ENCODE measurements around the gene ZNF407. TPM values are rescaled to one million over a fixed set of nuclear protein-coding genes. Genes with fewer than 3 reads are reported as not detected.

ZNF407 gene
- total RNA-seq, 1 donor from 2014 or later = 8.7 TPM

- TF ChIP-seq, protein P1, sequence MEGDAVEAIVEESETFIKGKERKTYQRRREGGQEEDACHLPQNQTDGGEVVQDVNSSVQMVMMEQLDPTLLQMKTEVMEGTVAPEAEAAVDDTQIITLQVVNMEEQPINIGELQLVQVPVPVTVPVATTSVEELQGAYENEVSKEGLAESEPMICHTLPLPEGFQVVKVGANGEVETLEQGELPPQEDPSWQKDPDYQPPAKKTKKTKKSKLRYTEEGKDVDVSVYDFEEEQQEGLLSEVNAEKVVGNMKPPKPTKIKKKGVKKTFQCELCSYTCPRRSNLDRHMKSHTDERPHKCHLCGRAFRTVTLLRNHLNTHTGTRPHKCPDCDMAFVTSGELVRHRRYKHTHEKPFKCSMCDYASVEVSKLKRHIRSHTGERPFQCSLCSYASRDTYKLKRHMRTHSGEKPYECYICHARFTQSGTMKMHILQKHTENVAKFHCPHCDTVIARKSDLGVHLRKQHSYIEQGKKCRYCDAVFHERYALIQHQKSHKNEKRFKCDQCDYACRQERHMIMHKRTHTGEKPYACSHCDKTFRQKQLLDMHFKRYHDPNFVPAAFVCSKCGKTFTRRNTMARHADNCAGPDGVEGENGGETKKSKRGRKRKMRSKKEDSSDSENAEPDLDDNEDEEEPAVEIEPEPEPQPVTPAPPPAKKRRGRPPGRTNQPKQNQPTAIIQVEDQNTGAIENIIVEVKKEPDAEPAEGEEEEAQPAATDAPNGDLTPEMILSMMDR (IDR thresholded peaks at IDR 0.05) = no peak
- intact Hi-C loops (cut with DNase I) = no loop called here
These were observed 142.3 kb downstream of the ZNF407 start for GRCh38 chr18:74739926-74740325.

GRCh38 chr18:74742573-74743243 is 145.0 kb downstream of the ZNF407 start:
- TF ChIP-seq, protein P1 (IDR thresholded peaks at IDR 0.05) = no peak
- Histone ChIP-seq H3K36me3 (no peaks in the 10 kb centered on the region), H3K4me1 (no peaks in the 10 kb centered on the region), H3K9me3 (no peaks in the 10 kb centered on the region), H3K4me3 (no peak overlapping the region), H3K27me3 (no peaks in the 10 kb centered on the region), H3K27ac (no peak overlapping the region)
- intact Hi-C loops (cut with DNase I) = no loop called here
- no peak for DNase-seq (ENCODE audit: low spot score in 2 of 2)

More at GRCh38 chr18:74739926-74740325, 142.3 kb downstream of the ZNF407 start:
- H3K9me3 ChIP-seq = no peaks in the 10 kb centered on the region
- no peak overlapping the region for H3K4me3 ChIP-seq
- H3K4me1 ChIP-seq = no peaks in the 10 kb centered on the region
- no peaks in the 10 kb centered on the region for H3K36me3 ChIP-seq
- DNase-seq (ENCODE audit: low spot score in 2 of 2) = no peak
- no peak overlapping the region for H3K27ac ChIP-seq
- H3K27me3 ChIP-seq = no peaks in the 10 kb centered on the region

DNA sequence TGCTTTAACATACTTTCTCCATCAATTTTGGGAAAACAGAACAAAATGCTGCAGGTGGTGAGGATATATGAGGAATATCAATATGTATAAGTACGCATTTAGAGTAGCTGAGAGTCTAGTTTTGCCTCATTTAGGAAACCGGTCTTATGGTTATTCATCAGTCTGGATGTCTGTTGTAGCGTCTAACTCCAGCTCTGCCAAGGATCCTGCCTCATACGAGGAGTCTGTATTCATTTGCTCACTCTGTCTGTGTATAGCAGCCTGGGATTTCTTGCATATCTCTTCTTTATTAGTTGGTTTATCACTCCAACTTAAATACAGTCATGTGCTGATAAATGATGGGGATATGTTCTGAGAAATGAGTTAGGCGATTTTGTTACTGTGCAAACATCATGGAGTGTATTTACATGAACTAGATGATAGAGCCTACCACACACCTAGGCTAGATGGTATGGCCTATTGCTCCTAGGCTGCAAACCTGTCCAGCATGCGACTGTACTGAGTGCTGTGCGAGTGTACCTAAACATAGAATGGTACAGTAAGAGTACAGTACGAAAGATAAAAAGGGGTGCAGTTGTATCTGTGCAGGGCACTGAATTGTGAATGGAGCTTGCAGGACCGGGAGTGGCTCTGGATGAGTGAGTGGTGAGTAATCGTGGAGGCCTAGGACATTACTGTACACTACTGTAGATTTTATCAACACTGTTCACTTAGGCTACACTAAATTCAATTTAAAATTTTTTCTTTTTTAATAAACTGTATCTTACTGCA is 148.1 kb downstream of the ZNF407 start:
- Histone ChIP-seq H3K4me1 (no peaks in the 10 kb centered on the region), H3K27me3 (no peaks in the 10 kb centered on the region), H3K36me3 (no peaks in the 10 kb centered on the region), H3K4me3 (no peak overlapping the region), H3K9me3 (no peaks in the 10 kb centered on the region), H3K27ac (no peak overlapping the region)
- DNase-seq (ENCODE audit: low spot score in 2 of 2) = no peak
- TF ChIP-seq, protein P1 (IDR thresholded peaks at IDR 0.05) = no peak
- intact Hi-C loops (cut with DNase I) = no loop called here

GRCh38 chr18:74748809-74749208 is 151.1 kb downstream of the ZNF407 start:
- DNase-seq (ENCODE audit: low spot score in 2 of 2) = no peak
- H3K9me3 ChIP-seq = peaks cover 0 to 6% of the 10 kb centered on the region in 2 donors

GRCh38 chr18:74758995-74759394 is 161.3 kb downstream of the ZNF407 start:
- H3K4me3 ChIP-seq = no peak overlapping the region
- no peak overlapping the region for H3K27ac ChIP-seq
- no peaks in the 10 kb centered on the region for H3K27me3 ChIP-seq
- TF ChIP-seq, protein P1 (IDR thresholded peaks at IDR 0.05) = no peak
- no peaks in the 10 kb centered on the region for H3K36me3 ChIP-seq
- H3K4me1 ChIP-seq = no peaks in the 10 kb centered on the region
- intact Hi-C loops (cut with DNase I) = no loop called here
- DNase-seq (ENCODE audit: low spot score in 2 of 2) = no peak
- peaks cover 0 to 4% of the 10 kb centered on the region in 2 donors for H3K9me3 ChIP-seq

More at GRCh38 chr18:74748809-74749208, 151.1 kb downstream of the ZNF407 start:
- H3K36me3 ChIP-seq = no peaks in the 10 kb centered on the region
- no peak overlapping the region for H3K27ac ChIP-seq
- H3K4me1 ChIP-seq = no peaks in the 10 kb centered on the region
- intact Hi-C loops (cut with DNase I) = no loop called here
- TF ChIP-seq, protein P1 (IDR thresholded peaks at IDR 0.05) = no peak
- no peak overlapping the region for H3K4me3 ChIP-seq
- no peaks in the 10 kb centered on the region for H3K27me3 ChIP-seq

Measured in ascending aorta (tissue), 2 donors.